Measurements from ENCODE around the gene HAS3. TPM values are rescaled to one million over a fixed set of nuclear protein-coding genes. Genes with fewer than 3 reads are reported as not detected.
"Not testable (repeated sequence)": the region's sequence is repeated elsewhere in the genome, so short reads cannot be mapped to it uniquely, and the experiment has no call there.

Gene HAS3
- total and polyA plus RNA-seq, 3 experiments from 2014 or later: 0.07 to 0.62 (median 0.55) TPM

DNA sequence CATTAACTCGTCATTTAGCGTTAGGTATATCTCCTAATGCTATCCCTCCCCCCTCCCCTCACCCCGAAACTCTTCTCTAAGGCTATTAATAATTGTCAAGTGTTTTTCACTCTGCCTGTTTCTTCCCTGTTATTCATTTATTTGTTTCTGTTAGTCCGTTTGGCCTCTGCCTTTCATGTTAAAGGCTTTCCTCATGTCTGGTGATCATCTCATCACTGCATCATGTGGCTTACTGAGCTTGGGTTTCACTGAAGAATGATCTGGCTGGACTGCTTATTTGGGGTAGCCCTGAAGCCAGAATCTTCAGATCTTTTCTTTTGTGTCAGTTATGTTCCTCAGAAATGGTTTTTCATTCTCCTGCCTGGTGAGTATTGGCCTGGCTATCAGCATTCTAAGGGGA is 36.5 kb downstream of the HAS3 start:
- H3K4me1 ChIP-seq (ENCODE audit: insufficient read depth, low read length): no peaks in the 10 kb centered on the region
- H3K9me3 ChIP-seq (ENCODE audit: low read length): no peaks in the 10 kb centered on the region
- peaks cover 4 to 77% (median 30%) of the 10 kb centered on the region in 3 donors for H3K36me3 Mint-ChIP-seq
- peaks cover 33% of the 10 kb centered on the region for H3K36me3 ChIP-seq (ENCODE audit: insufficient read depth, low read length)
- CTCF ChIA-PET: no interaction called here
- peaks cover 2 to 7% (median 3%) of the 10 kb centered on the region in 3 donors for H3K4me1 Mint-ChIP-seq
- no peak overlapping the region for H3K4me3 Mint-ChIP-seq
- no peak overlapping the region for H3K4me3 ChIP-seq (ENCODE audit: low read length)
- H3K27me3 ChIP-seq (ENCODE audit: insufficient read depth, low read length, poor library complexity, severe bottlenecking): no peaks in the 10 kb centered on the region
- no peak for DNase-seq
- H3K9me3 Mint-ChIP-seq: no peaks in the 10 kb centered on the region
- H3K27ac Mint-ChIP-seq: peak overlapping the region in 1 of 8 donors; percentile 5
- POLR2A ChIA-PET: no interaction called here
- no peak overlapping the region for H3K27ac ChIP-seq (ENCODE audit: low read depth, low read length)
- H3K27me3 Mint-ChIP-seq: no peaks in the 10 kb centered on the region

GRCh38 chr16:69143116-69143515 is 37.7 kb downstream of the HAS3 start:
- DNase-seq: no peak
- ChIA-PET CTCF (no interaction called here), POLR2A (no interaction called here)
- Mint-ChIP-seq H3K9me3 (no peaks in the 10 kb centered on the region), H3K4me3 (no peak overlapping the region), H3K4me1 (no peaks in the 10 kb centered on the region), H3K27ac (peak overlapping the region in 1 of 8 donors; percentile 19), H3K36me3 (peaks cover 4 to 70% (median 28%) of the 10 kb centered on the region in 3 donors), H3K27me3 (no peaks in the 10 kb centered on the region)
- H3K36me3 ChIP-seq (ENCODE audit: insufficient read depth, low read length): peaks cover 31% of the 10 kb centered on the region
- no peaks in the 10 kb centered on the region for H3K27me3 ChIP-seq (ENCODE audit: insufficient read depth, low read length, poor library complexity, severe bottlenecking)
- no peak overlapping the region for H3K27ac ChIP-seq (ENCODE audit: low read depth, low read length)
- H3K4me1 ChIP-seq (ENCODE audit: insufficient read depth, low read length): no peaks in the 10 kb centered on the region
- H3K9me3 ChIP-seq (ENCODE audit: low read length): no peaks in the 10 kb centered on the region
- H3K4me3 ChIP-seq (ENCODE audit: low read length): no peak overlapping the region

- H3K36me3 ChIP-seq (ENCODE audit: insufficient read depth, low read length): peaks cover 20% of the 10 kb centered on the region
- CTCF ChIA-PET: interaction anchor here (1.2 to 9.6 kb wide), 3 partner anchors 12 to 140 kb away, joined by 3 to 159 read pairs (median 3); no protein-coding TSS in a partner anchor
- Mint-ChIP-seq H3K9me3 (no peaks in the 10 kb centered on the region), H3K36me3 (peaks cover 4 to 60% (median 25%) of the 10 kb centered on the region in 3 donors), H3K4me1 (peaks cover 0 to 3% (median 3%) of the 10 kb centered on the region in 3 donors), H3K27ac (peak overlapping the region in 2 of 8 donors; percentile 3 to 50), H3K27me3 (no peaks in the 10 kb centered on the region), H3K4me3 (no peak overlapping the region)
- POLR2A ChIA-PET: no interaction called here
- no peak overlapping the region for H3K27ac ChIP-seq (ENCODE audit: low read depth, low read length)
- H3K9me3 ChIP-seq (ENCODE audit: low read length): no peaks in the 10 kb centered on the region
- DNase-seq: no peak
- H3K27me3 ChIP-seq (ENCODE audit: insufficient read depth, low read length, poor library complexity, severe bottlenecking): no peaks in the 10 kb centered on the region
- no peaks in the 10 kb centered on the region for H3K4me1 ChIP-seq (ENCODE audit: insufficient read depth, low read length)
- no peak overlapping the region for H3K4me3 ChIP-seq (ENCODE audit: low read length)
These were observed 40.2 kb downstream of the HAS3 start for GRCh38 chr16:69145658-69146057.

DNA sequence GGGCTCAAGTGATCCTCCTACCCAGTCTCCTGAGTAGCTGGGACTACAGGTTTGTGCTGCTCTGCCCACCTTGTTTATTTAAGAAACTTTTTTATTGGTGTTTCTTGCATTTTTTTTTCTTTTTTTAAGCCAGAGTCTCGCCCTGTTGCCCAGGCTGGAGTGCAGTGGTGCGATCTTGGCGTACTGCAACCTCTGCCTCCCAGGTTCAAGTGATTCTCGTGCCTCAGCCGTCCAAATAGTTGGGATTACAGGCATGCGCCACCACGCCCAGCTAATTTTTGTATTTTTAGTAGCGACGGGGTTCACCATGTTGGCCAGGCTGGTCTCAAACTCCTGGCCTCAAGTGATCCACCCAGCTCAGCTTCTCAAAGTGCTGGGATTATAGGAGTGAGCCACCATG is 44.2 kb downstream of the HAS3 start:
- DNase-seq; H3K4me1 ChIP-seq (ENCODE audit: insufficient read depth, low read length); H3K9me3 Mint-ChIP-seq; H3K27ac ChIP-seq (ENCODE audit: low read depth, low read length); H3K4me1 Mint-ChIP-seq; POLR2A ChIA-PET; H3K27me3 Mint-ChIP-seq; H3K27ac Mint-ChIP-seq; H3K27me3 ChIP-seq (ENCODE audit: insufficient read depth, low read length, poor library complexity, severe bottlenecking); H3K4me3 Mint-ChIP-seq; H3K9me3 ChIP-seq (ENCODE audit: low read length); H3K4me3 ChIP-seq (ENCODE audit: low read length): not testable (repeated sequence)
- CTCF ChIA-PET: interaction anchor here (0.8 to 9.6 kb wide), 15 partner anchors 9 to 153 kb away, joined by 3 to 159 read pairs (median 5); partner anchors contain the start of gene SNTB2
- H3K36me3 ChIP-seq (ENCODE audit: insufficient read depth, low read length): peaks cover 14% of the 10 kb centered on the region
- peaks cover 0 to 59% (median 18%) of the 10 kb centered on the region in 3 donors for H3K36me3 Mint-ChIP-seq

DNA sequence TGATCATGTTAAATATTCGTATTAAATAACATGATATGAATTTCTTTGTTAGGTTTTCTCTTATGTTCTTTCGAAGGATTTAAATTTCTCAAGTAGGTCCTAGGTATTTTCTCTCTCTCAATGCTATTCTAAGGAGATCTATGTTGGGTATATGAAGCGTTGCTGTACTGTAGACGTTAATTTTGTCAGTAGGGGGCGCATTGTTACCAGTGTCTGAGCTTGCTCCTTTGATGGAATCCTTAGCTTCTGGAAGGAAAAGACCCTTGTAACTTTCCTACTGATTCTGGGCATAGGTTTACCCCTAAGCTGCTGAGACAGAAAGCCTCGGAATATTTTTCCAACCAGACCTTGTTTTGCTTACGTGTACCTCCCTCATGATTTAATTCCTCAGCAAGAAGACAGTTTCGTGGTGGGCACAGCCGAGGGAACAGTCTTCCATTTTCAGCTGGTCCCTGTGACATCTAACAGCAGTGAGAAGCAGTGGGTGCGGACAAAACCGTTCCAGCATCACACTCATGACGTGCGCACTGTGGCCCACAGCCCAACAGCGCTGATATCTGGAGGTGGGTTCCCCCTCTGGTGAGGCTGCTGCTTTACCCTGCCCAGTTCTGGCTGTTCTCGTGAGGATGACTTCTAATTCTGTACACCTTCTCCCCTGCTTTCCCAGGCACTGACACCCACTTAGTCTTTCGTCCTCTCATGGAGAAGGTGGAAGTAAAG is 44.9 kb downstream of the HAS3 start:
- H3K27ac Mint-ChIP-seq: no peak overlapping the region
- H3K9me3 Mint-ChIP-seq: no peaks in the 10 kb centered on the region
- peaks cover 14% of the 10 kb centered on the region for H3K36me3 ChIP-seq (ENCODE audit: insufficient read depth, low read length)
- H3K4me1 ChIP-seq (ENCODE audit: insufficient read depth, low read length): no peaks in the 10 kb centered on the region
- H3K27me3 Mint-ChIP-seq: no peaks in the 10 kb centered on the region
- ChIA-PET CTCF (interaction anchor here (0.7 to 9.6 kb wide), 20 partner anchors 9 to 629 kb away, joined by 3 to 159 read pairs (median 4); partner anchors contain the start of genes CHTF8, SNTB2 and UTP4), POLR2A (interaction anchor here (0.6 kb wide), 1 partner anchor 36 kb away, joined by 9 read pairs; no protein-coding TSS in a partner anchor)
- H3K4me3 ChIP-seq (ENCODE audit: low read length): no peak overlapping the region
- peaks cover 0 to 3% (median 3%) of the 10 kb centered on the region in 3 donors for H3K4me1 Mint-ChIP-seq
- H3K9me3 ChIP-seq (ENCODE audit: low read length): no peaks in the 10 kb centered on the region
- no peaks in the 10 kb centered on the region for H3K27me3 ChIP-seq (ENCODE audit: insufficient read depth, low read length, poor library complexity, severe bottlenecking)
- H3K27ac ChIP-seq (ENCODE audit: low read depth, low read length): no peak overlapping the region
- peak in 4 of 5 donors; percentile 29 to 65 (median 55) for DNase-seq
- H3K4me3 Mint-ChIP-seq: no peak overlapping the region
- H3K36me3 Mint-ChIP-seq: peaks cover 0 to 63% (median 18%) of the 10 kb centered on the region in 3 donors

- CTCF ChIA-PET: interaction anchor here (1.6 to 2.3 kb wide), 2 partner anchors 29 to 129 kb away, joined by 3 to 8 read pairs; partner anchors contain the start of gene SNTB2
- no peaks in the 10 kb centered on the region for H3K9me3 Mint-ChIP-seq
- H3K36me3 Mint-ChIP-seq: peaks cover 7 to 75% (median 31%) of the 10 kb centered on the region in 3 donors
These were observed 51.7 kb downstream of the HAS3 start for GRCh38 chr16:69157196-69157595.

GRCh38 chr16:69160192-69160591 is 54.7 kb downstream of the HAS3 start:
- Mint-ChIP-seq H3K4me1 (peaks cover 0 to 1% (median under 1%) of the 10 kb centered on the region in 3 donors), H3K36me3 (peaks cover 7 to 75% (median 29%) of the 10 kb centered on the region in 3 donors), H3K27me3 (no peaks in the 10 kb centered on the region), H3K9me3 (no peaks in the 10 kb centered on the region), H3K4me3 (no peak overlapping the region), H3K27ac (no peak overlapping the region)
- no peak overlapping the region for H3K4me3 ChIP-seq (ENCODE audit: low read length)
- DNase-seq: no peak
- H3K27me3 ChIP-seq (ENCODE audit: insufficient read depth, low read length, poor library complexity, severe bottlenecking): no peaks in the 10 kb centered on the region
- CTCF ChIA-PET: interaction anchor here (2.1 kb wide), 1 partner anchor 10 kb away, joined by 5 read pairs; no protein-coding TSS in a partner anchor
- peaks cover 25% of the 10 kb centered on the region for H3K36me3 ChIP-seq (ENCODE audit: insufficient read depth, low read length)
- no peak overlapping the region for H3K27ac ChIP-seq (ENCODE audit: low read depth, low read length)
- no peaks in the 10 kb centered on the region for H3K4me1 ChIP-seq (ENCODE audit: insufficient read depth, low read length)
- no peaks in the 10 kb centered on the region for H3K9me3 ChIP-seq (ENCODE audit: low read length)
- POLR2A ChIA-PET: no interaction called here

More at GRCh38 chr16:69157196-69157595, 51.7 kb downstream of the HAS3 start:
- Histone ChIP-seq H3K27ac (ENCODE audit: low read depth, low read length) (no peak overlapping the region), H3K36me3 (ENCODE audit: insufficient read depth, low read length) (peaks cover 22% of the 10 kb centered on the region), H3K4me1 (ENCODE audit: insufficient read depth, low read length) (no peaks in the 10 kb centered on the region), H3K27me3 (ENCODE audit: insufficient read depth, low read length, poor library complexity, severe bottlenecking) (no peaks in the 10 kb centered on the region), H3K9me3 (ENCODE audit: low read length) (no peaks in the 10 kb centered on the region), H3K4me3 (ENCODE audit: low read length) (no peak overlapping the region)
- H3K4me3 Mint-ChIP-seq: no peak overlapping the region
- no peaks in the 10 kb centered on the region for H3K27me3 Mint-ChIP-seq
- no peaks in the 10 kb centered on the region for H3K4me1 Mint-ChIP-seq
- H3K27ac Mint-ChIP-seq: no peak overlapping the region
- DNase-seq: no peak
- POLR2A ChIA-PET: no interaction called here

DNA sequence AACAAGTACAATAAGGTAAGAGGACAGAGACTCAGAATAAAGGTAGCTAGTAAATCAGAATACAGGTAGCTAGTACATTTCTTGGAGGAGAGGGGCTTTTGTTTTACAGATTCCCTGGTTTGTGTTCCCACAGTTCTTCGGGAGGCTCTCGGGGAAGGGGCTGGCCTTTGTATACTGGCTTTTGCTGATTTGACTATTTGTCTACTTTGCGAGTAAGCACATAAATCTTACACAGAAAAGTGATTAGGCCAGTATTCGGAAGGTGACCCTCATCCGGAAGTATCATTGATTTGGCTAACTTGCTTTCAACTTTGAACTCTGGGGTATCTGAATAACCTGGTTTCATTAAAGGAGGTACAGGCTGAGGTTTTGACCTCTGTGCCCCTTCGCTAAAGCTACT is 60.1 kb downstream of the HAS3 start:
- Mint-ChIP-seq H3K27ac (peak overlapping the region in 6 of 8 donors; percentile 44 to 94 (median 73)), H3K4me3 (peak overlapping the region in 1 of 7 donors; percentile 40), H3K9me3 (no peaks in the 10 kb centered on the region), H3K4me1 (peaks cover 24 to 35% (median 26%) of the 10 kb centered on the region in 3 donors), H3K36me3 (peaks cover 5 to 77% (median 15%) of the 10 kb centered on the region in 3 donors), H3K27me3 (no peaks in the 10 kb centered on the region)
- Histone ChIP-seq H3K4me3 (ENCODE audit: low read length) (no peak overlapping the region), H3K27me3 (ENCODE audit: insufficient read depth, low read length, poor library complexity, severe bottlenecking) (no peaks in the 10 kb centered on the region), H3K36me3 (ENCODE audit: insufficient read depth, low read length) (peaks cover 37% of the 10 kb centered on the region), H3K9me3 (ENCODE audit: low read length) (no peaks in the 10 kb centered on the region), H3K27ac (ENCODE audit: low read depth, low read length) (no peak overlapping the region), H3K4me1 (ENCODE audit: insufficient read depth, low read length) (peaks cover 11% of the 10 kb centered on the region)
- DNase-seq: no peak
- CTCF ChIA-PET: interaction anchor here (0.7 to 4.2 kb wide), 3 partner anchors 15 to 45 kb away, joined by 3 to 21 read pairs (median 7); partner anchors contain the start of gene SNTB2
- POLR2A ChIA-PET: no interaction called here

All from CD8-positive, alpha-beta memory T cell (primary cell).